ENCODE results near the gene KLHL14.

KLHL14 gene

DNA sequence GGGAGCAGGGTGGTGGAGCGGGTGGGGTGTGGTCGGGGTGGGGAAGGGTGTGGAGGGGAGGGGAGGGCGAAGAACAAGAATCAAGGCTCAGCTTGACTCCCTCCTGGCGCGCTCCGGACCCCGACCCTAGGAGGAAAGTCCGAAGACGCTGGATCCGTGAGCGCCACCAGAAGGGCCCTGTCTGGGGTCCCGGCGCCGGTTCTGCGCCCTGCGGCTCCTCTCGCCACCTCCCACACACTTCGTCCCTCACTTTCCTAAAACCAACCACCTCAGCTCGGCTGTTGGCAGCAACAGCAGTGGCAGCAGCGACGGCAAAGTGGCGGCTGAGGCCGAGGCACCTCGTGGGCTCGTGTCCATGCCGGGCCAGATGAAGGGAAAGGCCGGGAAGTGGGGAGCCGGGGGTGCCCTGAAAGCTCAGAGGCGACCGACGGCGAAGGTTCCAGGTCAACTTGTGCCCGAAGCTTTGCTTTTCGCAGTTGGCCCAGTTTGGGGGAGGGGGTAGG lies 2.1 kb downstream of the KLHL14 start:
- H3K27me3 ChIP-seq (ENCODE audit: control insufficient read depth in 2 of 2, insufficient read depth in 2 of 2, low read length in 2 of 2), result peaks cover 30 to 44% of the 10 kb centered on the region in 2 donors
- H3K9ac ChIP-seq (ENCODE audit: low read depth in 1 of 2, low read length in 2 of 2), result peak overlapping the region in 1 of 2 donors; percentile 20
- H3K36me3 ChIP-seq (ENCODE audit: control insufficient read depth in 2 of 2, insufficient read depth in 2 of 2, low read length in 2 of 2), result no peaks in the 10 kb centered on the region
- peak overlapping the region; percentile 22 to 62 for H3K4me3 ChIP-seq (ENCODE audit: low read length in 2 of 2)
- H3K4me1 ChIP-seq (ENCODE audit: control insufficient read depth in 2 of 2, insufficient read depth in 2 of 2, low read length in 2 of 2), result peaks cover 6 to 9% of the 10 kb centered on the region in 2 donors
- no peak overlapping the region for H3K27ac ChIP-seq (ENCODE audit: low read depth in 2 of 2, low read length in 2 of 2)
- H3K9me3 ChIP-seq (ENCODE audit: control insufficient read depth in 2 of 2, low read length in 2 of 2), result no peaks in the 10 kb centered on the region

DNA sequence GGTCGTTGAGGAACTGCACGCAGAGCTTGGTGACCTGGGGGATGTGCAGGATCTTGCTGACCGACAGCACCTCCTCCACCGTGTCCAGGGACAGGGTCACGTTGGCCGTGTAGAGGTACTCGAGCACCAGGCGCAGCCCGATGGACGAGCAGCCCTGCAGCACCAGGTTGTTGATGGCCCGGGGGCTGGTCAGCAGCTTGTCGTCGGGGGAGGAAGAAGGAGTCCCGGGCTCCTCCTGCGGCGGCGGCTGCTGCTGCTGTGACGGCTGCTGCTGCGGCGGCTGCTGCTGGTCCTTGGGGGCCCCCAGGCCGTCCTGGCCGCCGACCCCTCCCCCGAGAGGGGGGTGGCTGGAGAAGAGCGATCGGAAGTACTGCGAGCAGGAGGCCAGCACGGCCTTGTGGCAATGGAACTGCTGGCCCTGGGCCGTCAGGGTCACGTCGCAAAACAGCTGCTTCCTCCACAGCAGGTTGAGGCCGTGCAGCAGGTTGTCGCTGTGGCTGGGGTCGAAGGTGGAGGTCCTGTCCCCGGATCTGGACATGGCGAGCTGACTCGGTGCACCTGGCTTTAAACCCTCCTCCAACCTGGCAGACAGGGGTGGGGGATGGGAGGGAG lies 2.7 kb downstream of the KLHL14 start:
- Histone ChIP-seq H3K27ac (ENCODE audit: low read depth in 2 of 2, low read length in 2 of 2) (no peak overlapping the region), H3K4me1 (ENCODE audit: control insufficient read depth in 2 of 2, insufficient read depth in 2 of 2, low read length in 2 of 2) (peaks cover 6 to 9% of the 10 kb centered on the region in 2 donors), H3K27me3 (ENCODE audit: control insufficient read depth in 2 of 2, insufficient read depth in 2 of 2, low read length in 2 of 2) (peaks cover 30 to 44% of the 10 kb centered on the region in 2 donors), H3K9me3 (ENCODE audit: control insufficient read depth in 2 of 2, low read length in 2 of 2) (no peaks in the 10 kb centered on the region), H3K9ac (ENCODE audit: low read depth in 1 of 2, low read length in 2 of 2) (no peak overlapping the region), H3K4me3 (ENCODE audit: low read length in 2 of 2) (peak overlapping the region; percentile 3 to 59), H3K36me3 (ENCODE audit: control insufficient read depth in 2 of 2, insufficient read depth in 2 of 2, low read length in 2 of 2) (no peaks in the 10 kb centered on the region)

DNA sequence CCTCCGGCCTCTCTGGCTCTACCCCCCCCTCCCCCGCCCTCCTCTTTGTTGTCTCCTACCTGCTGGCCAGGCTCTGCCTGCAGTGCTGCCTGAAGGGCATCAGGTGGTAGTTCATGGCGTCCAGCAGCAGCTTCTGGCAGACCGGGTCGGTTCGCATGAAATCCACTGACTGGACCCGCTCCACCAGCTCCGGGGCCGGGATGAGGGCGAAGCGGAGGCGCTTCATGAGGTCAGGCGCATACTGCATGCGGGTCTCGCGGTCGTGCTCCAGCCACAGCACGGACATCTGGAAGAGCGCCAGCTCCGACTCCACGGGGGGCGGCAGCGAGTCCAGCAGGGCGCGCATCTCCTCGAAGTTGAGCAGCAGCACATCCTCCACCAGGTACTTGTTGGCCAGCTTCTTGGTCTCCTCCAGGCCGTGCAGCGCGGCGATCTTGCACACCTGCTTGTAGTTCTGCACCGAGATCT lies 3.2 kb downstream of the KLHL14 start:
- Histone ChIP-seq H3K9me3 (ENCODE audit: control insufficient read depth in 2 of 2, low read length in 2 of 2) (no peaks in the 10 kb centered on the region), H3K27ac (ENCODE audit: low read depth in 2 of 2, low read length in 2 of 2) (no peak overlapping the region), H3K9ac (ENCODE audit: low read depth in 1 of 2, low read length in 2 of 2) (no peak overlapping the region), H3K27me3 (ENCODE audit: control insufficient read depth in 2 of 2, insufficient read depth in 2 of 2, low read length in 2 of 2) (peaks cover 30 to 44% of the 10 kb centered on the region in 2 donors), H3K4me3 (ENCODE audit: low read length in 2 of 2) (peak overlapping the region; percentile 3 to 59), H3K36me3 (ENCODE audit: control insufficient read depth in 2 of 2, insufficient read depth in 2 of 2, low read length in 2 of 2) (no peaks in the 10 kb centered on the region), H3K4me1 (ENCODE audit: control insufficient read depth in 2 of 2, insufficient read depth in 2 of 2, low read length in 2 of 2) (peaks cover 6 to 9% of the 10 kb centered on the region in 2 donors)

DNA sequence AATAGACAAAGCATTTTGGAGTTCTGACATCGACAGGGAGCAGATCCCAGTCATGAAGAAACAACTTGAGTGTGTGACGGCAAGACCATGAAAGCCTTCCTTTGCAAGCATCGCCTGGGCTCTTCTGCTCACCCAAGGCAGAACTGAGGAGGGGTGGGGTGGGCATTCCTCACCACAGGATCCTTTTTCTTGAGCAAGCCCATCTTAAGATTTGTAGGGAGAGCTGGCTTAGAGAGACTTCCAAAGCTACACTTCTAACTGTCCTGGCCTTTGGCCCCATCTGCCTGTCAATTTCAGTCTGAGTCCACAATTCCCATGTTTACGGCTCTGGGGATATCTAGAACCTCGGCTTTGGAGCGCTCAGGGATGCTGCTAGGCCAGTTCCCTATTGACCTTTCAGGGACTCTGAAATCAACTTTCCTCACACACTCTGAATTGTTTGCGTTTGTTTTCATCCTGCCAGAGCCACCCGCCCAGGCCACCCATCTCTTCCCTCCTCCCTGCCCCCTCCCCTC lies 3.7 kb downstream of the KLHL14 start:
- Histone ChIP-seq H3K27ac (ENCODE audit: low read depth in 2 of 2, low read length in 2 of 2) (no peak overlapping the region), H3K9me3 (ENCODE audit: control insufficient read depth in 2 of 2, low read length in 2 of 2) (no peaks in the 10 kb centered on the region), H3K4me3 (ENCODE audit: low read length in 2 of 2) (no peak overlapping the region), H3K36me3 (ENCODE audit: control insufficient read depth in 2 of 2, insufficient read depth in 2 of 2, low read length in 2 of 2) (no peaks in the 10 kb centered on the region), H3K9ac (ENCODE audit: low read depth in 1 of 2, low read length in 2 of 2) (no peak overlapping the region), H3K4me1 (ENCODE audit: control insufficient read depth in 2 of 2, insufficient read depth in 2 of 2, low read length in 2 of 2) (peaks cover 6 to 9% of the 10 kb centered on the region in 2 donors), H3K27me3 (ENCODE audit: control insufficient read depth in 2 of 2, insufficient read depth in 2 of 2, low read length in 2 of 2) (peaks cover 30 to 44% of the 10 kb centered on the region in 2 donors)

DNA sequence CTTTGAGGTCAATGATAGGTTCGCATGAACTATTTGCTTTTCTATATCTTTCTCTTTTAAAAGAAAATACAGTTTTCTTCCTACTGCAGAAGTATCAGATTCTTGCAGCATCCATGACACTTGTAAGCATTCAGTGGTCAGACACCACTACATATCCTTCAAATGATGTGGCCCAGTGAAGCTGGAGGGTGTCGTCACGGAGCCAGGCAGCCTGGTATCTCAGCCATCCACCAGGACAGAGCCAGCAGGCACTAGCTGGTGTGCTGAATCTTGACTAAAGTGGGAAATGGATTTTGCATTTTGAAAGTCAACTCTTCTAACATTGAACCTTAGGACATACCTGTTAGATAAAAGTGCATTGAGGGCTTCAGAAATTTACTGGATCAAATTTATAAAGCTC lies 5.4 kb downstream of the KLHL14 start:
- no peak overlapping the region for H3K27ac ChIP-seq (ENCODE audit: low read depth in 2 of 2, low read length in 2 of 2)
- peaks cover 25 to 31% of the 10 kb centered on the region in 2 donors for H3K27me3 ChIP-seq (ENCODE audit: control insufficient read depth in 2 of 2, insufficient read depth in 2 of 2, low read length in 2 of 2)
- H3K9me3 ChIP-seq (ENCODE audit: control insufficient read depth in 2 of 2, low read length in 2 of 2), result no peaks in the 10 kb centered on the region
- H3K4me3 ChIP-seq (ENCODE audit: low read length in 2 of 2), result no peak overlapping the region
- no peaks in the 10 kb centered on the region for H3K36me3 ChIP-seq (ENCODE audit: control insufficient read depth in 2 of 2, insufficient read depth in 2 of 2, low read length in 2 of 2)
- no peak overlapping the region for H3K9ac ChIP-seq (ENCODE audit: low read depth in 1 of 2, low read length in 2 of 2)
- H3K4me1 ChIP-seq (ENCODE audit: control insufficient read depth in 2 of 2, insufficient read depth in 2 of 2, low read length in 2 of 2), result peaks cover 6 to 9% of the 10 kb centered on the region in 2 donors

DNA sequence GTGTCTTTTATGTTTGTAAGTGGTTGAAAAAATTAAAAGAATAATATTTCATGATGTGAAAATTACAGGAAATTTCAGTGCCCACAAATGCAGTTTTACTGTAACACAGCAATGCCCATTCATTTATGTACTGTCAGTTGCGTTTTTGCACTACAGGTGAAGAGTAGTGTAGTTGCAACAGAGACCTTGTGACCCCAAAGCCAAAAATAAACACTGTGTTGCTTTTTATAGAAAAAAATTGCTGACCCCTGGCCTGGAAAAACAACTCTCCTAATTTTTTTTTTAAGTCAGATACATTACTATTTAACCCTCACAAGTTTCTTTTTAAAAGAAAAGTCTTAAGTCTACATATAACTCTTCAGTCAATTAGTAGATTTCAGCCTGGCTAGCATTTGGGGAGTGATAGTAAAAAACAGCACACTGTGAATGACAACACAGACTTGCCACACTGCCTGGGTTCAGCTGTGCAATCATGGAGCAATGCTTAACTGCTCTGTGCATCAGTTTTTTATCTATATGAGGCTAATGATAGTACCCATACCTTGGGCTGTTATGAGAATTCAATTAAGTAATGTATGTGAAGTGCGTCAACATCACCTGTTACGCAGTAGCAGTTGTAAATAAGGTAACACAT lies 8.1 kb downstream of the KLHL14 start:
- Histone ChIP-seq H3K4me3 (ENCODE audit: low read length in 2 of 2) (no peak overlapping the region), H3K9ac (ENCODE audit: low read depth in 1 of 2, low read length in 2 of 2) (no peak overlapping the region), H3K9me3 (ENCODE audit: control insufficient read depth in 2 of 2, low read length in 2 of 2) (no peaks in the 10 kb centered on the region), H3K27ac (ENCODE audit: low read depth in 2 of 2, low read length in 2 of 2) (no peak overlapping the region), H3K27me3 (ENCODE audit: control insufficient read depth in 2 of 2, insufficient read depth in 2 of 2, low read length in 2 of 2) (peaks cover 10 to 15% of the 10 kb centered on the region in 2 donors), H3K4me1 (ENCODE audit: control insufficient read depth in 2 of 2, insufficient read depth in 2 of 2, low read length in 2 of 2) (peaks cover 0 to 1% of the 10 kb centered on the region in 2 donors), H3K36me3 (ENCODE audit: control insufficient read depth in 2 of 2, insufficient read depth in 2 of 2, low read length in 2 of 2) (no peaks in the 10 kb centered on the region)

- Histone ChIP-seq H3K27ac (ENCODE audit: low read depth in 2 of 2, low read length in 2 of 2) (no peak overlapping the region), H3K4me3 (ENCODE audit: low read length in 2 of 2) (no peak overlapping the region)
Measured at GRCh38 chr18:32763293-32763692, 9.5 kb downstream of the KLHL14 start.

DNA sequence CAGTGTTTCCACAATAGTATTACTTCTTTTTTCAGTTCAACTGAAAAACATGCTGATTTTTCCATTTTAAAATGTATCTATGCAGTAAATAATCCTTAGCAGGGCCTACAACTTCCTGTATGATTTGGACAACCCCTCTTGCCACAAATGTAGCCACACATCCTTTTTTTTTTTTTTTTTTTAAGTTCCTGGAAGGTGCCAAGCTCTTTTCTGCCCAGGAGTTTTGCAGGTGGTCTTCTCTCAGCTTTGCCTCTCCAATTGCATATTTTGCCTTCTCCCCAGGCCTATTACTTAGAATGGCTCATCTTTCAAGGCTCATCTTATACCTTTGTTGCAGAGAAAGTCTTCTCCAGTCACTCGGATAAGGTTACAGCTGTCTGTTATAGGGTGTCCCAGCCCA lies 11.6 kb downstream of the KLHL14 start:
- H3K4me3 ChIP-seq (ENCODE audit: low read length in 2 of 2), result no peak overlapping the region
- no peaks in the 10 kb centered on the region for H3K4me1 ChIP-seq (ENCODE audit: control insufficient read depth in 2 of 2, insufficient read depth in 2 of 2, low read length in 2 of 2)
- H3K9ac ChIP-seq (ENCODE audit: low read depth in 1 of 2, low read length in 2 of 2), result no peak overlapping the region
- no peak overlapping the region for H3K27ac ChIP-seq (ENCODE audit: low read depth in 2 of 2, low read length in 2 of 2)
- H3K36me3 ChIP-seq (ENCODE audit: control insufficient read depth in 2 of 2, insufficient read depth in 2 of 2, low read length in 2 of 2), result no peaks in the 10 kb centered on the region
- no peaks in the 10 kb centered on the region for H3K27me3 ChIP-seq (ENCODE audit: control insufficient read depth in 2 of 2, insufficient read depth in 2 of 2, low read length in 2 of 2)
- no peaks in the 10 kb centered on the region for H3K9me3 ChIP-seq (ENCODE audit: control insufficient read depth in 2 of 2, low read length in 2 of 2)

More at GRCh38 chr18:32763293-32763692, 9.5 kb downstream of the KLHL14 start:
- peaks cover 0 to 3% of the 10 kb centered on the region in 2 donors for H3K27me3 ChIP-seq (ENCODE audit: control insufficient read depth in 2 of 2, insufficient read depth in 2 of 2, low read length in 2 of 2)
- no peaks in the 10 kb centered on the region for H3K36me3 ChIP-seq (ENCODE audit: control insufficient read depth in 2 of 2, insufficient read depth in 2 of 2, low read length in 2 of 2)
- H3K9ac ChIP-seq (ENCODE audit: low read depth in 1 of 2, low read length in 2 of 2), result no peak overlapping the region
- no peaks in the 10 kb centered on the region for H3K4me1 ChIP-seq (ENCODE audit: control insufficient read depth in 2 of 2, insufficient read depth in 2 of 2, low read length in 2 of 2)
- H3K9me3 ChIP-seq (ENCODE audit: control insufficient read depth in 2 of 2, low read length in 2 of 2), result no peaks in the 10 kb centered on the region

- no peaks in the 10 kb centered on the region for H3K27me3 ChIP-seq (ENCODE audit: control insufficient read depth in 2 of 2, insufficient read depth in 2 of 2, low read length in 2 of 2)
- H3K9ac ChIP-seq (ENCODE audit: low read depth in 1 of 2, low read length in 2 of 2), result no peak overlapping the region
- no peaks in the 10 kb centered on the region for H3K9me3 ChIP-seq (ENCODE audit: control insufficient read depth in 2 of 2, low read length in 2 of 2)
- H3K4me1 ChIP-seq (ENCODE audit: control insufficient read depth in 2 of 2, insufficient read depth in 2 of 2, low read length in 2 of 2), result no peaks in the 10 kb centered on the region
- H3K4me3 ChIP-seq (ENCODE audit: low read length in 2 of 2), result no peak overlapping the region
- H3K36me3 ChIP-seq (ENCODE audit: control insufficient read depth in 2 of 2, insufficient read depth in 2 of 2, low read length in 2 of 2), result no peaks in the 10 kb centered on the region
- H3K27ac ChIP-seq (ENCODE audit: low read depth in 2 of 2, low read length in 2 of 2), result no peak overlapping the region
Measured at GRCh38 chr18:32760391-32760790, 12.4 kb downstream of the KLHL14 start.

GRCh38 chr18:32759611-32760167 lies 13.1 kb downstream of the KLHL14 start:
- Histone ChIP-seq H3K4me3 (ENCODE audit: low read length in 2 of 2) (no peak overlapping the region), H3K9me3 (ENCODE audit: control insufficient read depth in 2 of 2, low read length in 2 of 2) (no peaks in the 10 kb centered on the region), H3K27me3 (ENCODE audit: control insufficient read depth in 2 of 2, insufficient read depth in 2 of 2, low read length in 2 of 2) (no peaks in the 10 kb centered on the region), H3K9ac (ENCODE audit: low read depth in 1 of 2, low read length in 2 of 2) (no peak overlapping the region), H3K4me1 (ENCODE audit: control insufficient read depth in 2 of 2, insufficient read depth in 2 of 2, low read length in 2 of 2) (no peaks in the 10 kb centered on the region), H3K36me3 (ENCODE audit: control insufficient read depth in 2 of 2, insufficient read depth in 2 of 2, low read length in 2 of 2) (no peaks in the 10 kb centered on the region), H3K27ac (ENCODE audit: low read depth in 2 of 2, low read length in 2 of 2) (no peak overlapping the region)

Data from mucosa of rectum (tissue), 2 donors.